ENCODE data around the gene KDR. TPM values are rescaled to one million over a fixed set of nuclear protein-coding genes. Genes with fewer than 3 reads are reported as not detected.

The KDR gene
- total RNA-seq, 2 experiments from 2014 or later, result not detected

GRCh38 chr4:55077577-55077976, 47.8 kb downstream of the KDR start:
- Histone ChIP-seq H3K4me2 (ENCODE audit: low read length) (no peak overlapping the region), H4K20me1 (ENCODE audit: insufficient read depth, low read length) (no peaks in the 10 kb centered on the region), H3K9me2 (ENCODE audit: insufficient read depth, low read length) (no peaks in the 10 kb centered on the region), H3K27ac (ENCODE audit: low read depth, low read length, poor library complexity, severe bottlenecking) (no peak overlapping the region), H2AFZ (ENCODE audit: low read length) (no peak overlapping the region), H3K9me3 (ENCODE audit: low read length) (no peaks in the 10 kb centered on the region), H3K4me1 (ENCODE audit: insufficient read depth, low read length, poor library complexity, severe bottlenecking) (no peaks in the 10 kb centered on the region), H3K36me3 (ENCODE audit: insufficient read depth, low read length) (no peaks in the 10 kb centered on the region), H3K79me2 (ENCODE audit: insufficient read depth, low read depth, low read length) (no peaks in the 10 kb centered on the region), H3K4me3 (ENCODE audit: low read depth, low read length, poor library complexity, severe bottlenecking) (no peak overlapping the region)
- intact Hi-C loops (cut with micrococcal nuclease; ENCODE audit: unreplicated experiment), result no loop called here
- TF ChIP-seq EZH2phosphoT487 (IDR thresholded peaks at IDR 0.05; ENCODE audit: borderline replicate concordance, low read depth, low read length), result no peak
- TF ChIP-seq CTCF (conservative IDR thresholded peaks at IDR 0.05; ENCODE audit: low read length), result no peak
- DNase-seq (ENCODE audit: low spot score), result no peak
- CTCF ChIA-PET (ENCODE audit: unreplicated experiment), result no interaction called here
- no TSS peak for BruUV-seq (replicated peaks)
- POLR2A ChIA-PET, result no interaction called here

- no TSS peak for BruUV-seq (replicated peaks)
- Histone ChIP-seq H3K4me1 (ENCODE audit: insufficient read depth, low read length, poor library complexity, severe bottlenecking) (no peaks in the 10 kb centered on the region), H2AFZ (ENCODE audit: low read length) (no peak overlapping the region), H3K79me2 (ENCODE audit: insufficient read depth, low read depth, low read length) (no peaks in the 10 kb centered on the region), H3K9me2 (ENCODE audit: insufficient read depth, low read length) (no peaks in the 10 kb centered on the region), H3K9me3 (ENCODE audit: low read length) (no peaks in the 10 kb centered on the region), H3K4me3 (ENCODE audit: low read depth, low read length, poor library complexity, severe bottlenecking) (no peak overlapping the region), H4K20me1 (ENCODE audit: insufficient read depth, low read length) (no peaks in the 10 kb centered on the region), H3K4me2 (ENCODE audit: low read length) (no peak overlapping the region), H3K27ac (ENCODE audit: low read depth, low read length, poor library complexity, severe bottlenecking) (no peak overlapping the region), H3K36me3 (ENCODE audit: insufficient read depth, low read length) (no peaks in the 10 kb centered on the region)
- ChIA-PET POLR2A (no interaction called here), CTCF (ENCODE audit: unreplicated experiment) (no interaction called here)
- TF ChIP-seq EZH2phosphoT487 (IDR thresholded peaks at IDR 0.05; ENCODE audit: borderline replicate concordance, low read depth, low read length) (no peak), CTCF (conservative IDR thresholded peaks at IDR 0.05; ENCODE audit: low read length) (no peak)
- DNase-seq (ENCODE audit: low spot score), result no peak
- intact Hi-C loops (cut with micrococcal nuclease; ENCODE audit: unreplicated experiment), result no loop called here
Observed at GRCh38 chr4:55075823-55076716, 49.3 kb downstream of the KDR start.

- no peak for DNase-seq (ENCODE audit: low spot score)
- no peaks in the 10 kb centered on the region for H3K79me2 ChIP-seq (ENCODE audit: insufficient read depth, low read depth, low read length)
- no TSS peak for BruUV-seq (replicated peaks)
- no peaks in the 10 kb centered on the region for H4K20me1 ChIP-seq (ENCODE audit: insufficient read depth, low read length)
- H3K4me2 ChIP-seq (ENCODE audit: low read length), result no peak overlapping the region
- intact Hi-C loops (cut with micrococcal nuclease; ENCODE audit: unreplicated experiment), result no loop called here
- H3K27ac ChIP-seq (ENCODE audit: low read depth, low read length, poor library complexity, severe bottlenecking), result no peak overlapping the region
- no peak overlapping the region for H3K4me3 ChIP-seq (ENCODE audit: low read depth, low read length, poor library complexity, severe bottlenecking)
- ChIA-PET CTCF (ENCODE audit: unreplicated experiment) (no interaction called here), POLR2A (no interaction called here)
- no peaks in the 10 kb centered on the region for H3K4me1 ChIP-seq (ENCODE audit: insufficient read depth, low read length, poor library complexity, severe bottlenecking)
- H3K9me3 ChIP-seq (ENCODE audit: low read length), result no peaks in the 10 kb centered on the region
- no peaks in the 10 kb centered on the region for H3K36me3 ChIP-seq (ENCODE audit: insufficient read depth, low read length)
- TF ChIP-seq EZH2phosphoT487 (IDR thresholded peaks at IDR 0.05; ENCODE audit: borderline replicate concordance, low read depth, low read length), result no peak
- TF ChIP-seq CTCF (conservative IDR thresholded peaks at IDR 0.05; ENCODE audit: low read length), result no peak
- no peaks in the 10 kb centered on the region for H3K9me2 ChIP-seq (ENCODE audit: insufficient read depth, low read length)
- no peak overlapping the region for H2AFZ ChIP-seq (ENCODE audit: low read length)
Observed at GRCh38 chr4:55075376-55075775, 50.0 kb downstream of the KDR start.

Data from OCI-LY7 (cell line).